Neural cell (in vitro differentiated cells): ENCODE results near the gene XIAP.

ENCODE experiments used
- CTCF ChIP-seq: fragments of 450-650 bp; IDR thresholded peaks from 2 replicates; pipeline ENCODE4 v1.5.1; 2014; ENCODE audit warnings: antibody characterized with exemption, mild to moderate bottlenecking, moderate library complexity; ENCODE audit not compliant: poor library complexity, severe bottlenecking
- EP300 ChIP-seq: fragments of 450-650 bp; conservative IDR thresholded peaks from 2 replicates; pipeline ENCODE4 v1.6.1; 2014; ENCODE audit warnings: antibody characterized with exemption, mild to moderate bottlenecking, moderate library complexity; ENCODE audit not compliant: poor library complexity, severe bottlenecking
- EZH2 ChIP-seq: fragments of 200-600, 300-800 bp; shearing (Covaris generic), sonication (generic); IDR thresholded peaks from 2 replicates; pipeline ENCODE4 v1.6.1; 2014; ENCODE audit warnings: antibody characterized with exemption, low read length, borderline replicate concordance, mild to moderate bottlenecking; ENCODE audit not compliant: insufficient read depth, poor library complexity, severe bottlenecking
- POLR2AphosphoS5 ChIP-seq: IDR thresholded peaks from 2 replicates; pipeline ENCODE4 v1.6.1; 2012
- REST ChIP-seq: IDR thresholded peaks from 2 replicates; pipeline ENCODE4 v1.6.1; 2012; ENCODE audit warnings: borderline replicate concordance

GRCh38 chrX:123814343-123814742, 45.5 kb upstream of the XIAP start:
- no peak for TF ChIP-seq CTCF
- no peak for TF ChIP-seq EP300
- no peak for TF ChIP-seq EZH2
- no peak for TF ChIP-seq REST
- no peak for TF ChIP-seq POLR2AphosphoS5
